Mesothelial cell of epicardium (in vitro differentiated cells): Measurements from ENCODE around the gene FOXD2. TPM values are rescaled to one million over a fixed set of nuclear protein-coding genes. Genes with fewer than 3 reads are reported as not detected.

Source experiments
- DNase-seq, 2 experiments: peaks; one replicate each; pipeline ENCODE4 v3.0.0; 2021; ENCODE audit warnings: low spot score in 2 of 2; ENCODE audit not compliant: unreplicated experiment in 2 of 2
- H3K27ac Mint-ChIP-seq: 2 replicates; pipeline ENCODE4 v1.8.0; 2021; ENCODE audit warnings: mixed read lengths
- H3K27me3 Mint-ChIP-seq: 2 replicates; pipeline ENCODE4 v1.8.0; 2021; ENCODE audit warnings: low read depth, mixed read lengths
- H3K36me3 Mint-ChIP-seq: 2 replicates; pipeline ENCODE4 v1.8.0; 2021; ENCODE audit warnings: mixed read lengths
- H3K4me1 Mint-ChIP-seq: 2 replicates; pipeline ENCODE4 v1.8.0; 2021; ENCODE audit warnings: mixed read lengths
- H3K4me3 Mint-ChIP-seq: 2 replicates; pipeline ENCODE4 v1.8.0; 2021; ENCODE audit warnings: mild to moderate bottlenecking, moderate library complexity, mixed read lengths
- H3K9me3 Mint-ChIP-seq: 2 replicates; pipeline ENCODE4 v1.8.0; 2021; ENCODE audit warnings: mixed read lengths
- total RNA-seq: library from RNA; stranded (reverse); gene quantifications from 3 replicates; pipeline ENCODE4 v1.2.1, GENCODE V29; 2021
- TF ChIP-seq, protein P1 (sequence below): fragments of 200-600 bp; sonication (generic); IDR thresholded peaks from one replicate; pipeline ENCODE4 v1.5.0; 2021; ENCODE audit warnings: antibody characterized with exemption; ENCODE audit not compliant: unreplicated experiment

FOXD2 gene
- total RNA-seq, 1 donor from 2014 or later: 0.98 TPM

DNA sequence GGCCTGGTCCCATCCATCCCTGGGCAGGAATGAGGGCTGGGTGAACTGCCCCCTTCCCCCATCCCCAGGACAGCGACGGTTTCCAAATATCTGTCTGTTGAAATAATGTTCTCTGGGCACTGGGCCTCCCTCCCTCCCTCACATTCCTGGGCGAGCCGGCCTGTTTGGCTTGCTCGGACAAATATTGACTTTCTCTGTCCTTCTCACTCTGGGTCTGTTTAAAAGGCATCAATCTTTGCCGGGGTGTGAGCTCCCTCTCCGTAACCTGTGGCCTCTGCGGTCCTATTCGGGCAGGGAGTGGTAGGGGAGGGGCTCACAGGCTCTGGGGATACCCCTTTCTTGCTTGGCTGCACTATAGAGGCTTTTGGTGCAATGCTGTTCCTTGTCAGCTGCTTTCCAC is 40.2 kb downstream of the FOXD2 start:
- DNase-seq: peak in 1 of 2 experiments; percentile 48
- Mint-ChIP-seq H3K9me3 (peaks cover 3% of the 10 kb centered on the region), H3K4me3 (no peak overlapping the region), H3K27me3 (peaks cover 63% of the 10 kb centered on the region), H3K27ac (peak overlapping the region; percentile 54), H3K4me1 (peaks cover 27% of the 10 kb centered on the region), H3K36me3 (no peaks in the 10 kb centered on the region)
- TF ChIP-seq, protein P1, sequence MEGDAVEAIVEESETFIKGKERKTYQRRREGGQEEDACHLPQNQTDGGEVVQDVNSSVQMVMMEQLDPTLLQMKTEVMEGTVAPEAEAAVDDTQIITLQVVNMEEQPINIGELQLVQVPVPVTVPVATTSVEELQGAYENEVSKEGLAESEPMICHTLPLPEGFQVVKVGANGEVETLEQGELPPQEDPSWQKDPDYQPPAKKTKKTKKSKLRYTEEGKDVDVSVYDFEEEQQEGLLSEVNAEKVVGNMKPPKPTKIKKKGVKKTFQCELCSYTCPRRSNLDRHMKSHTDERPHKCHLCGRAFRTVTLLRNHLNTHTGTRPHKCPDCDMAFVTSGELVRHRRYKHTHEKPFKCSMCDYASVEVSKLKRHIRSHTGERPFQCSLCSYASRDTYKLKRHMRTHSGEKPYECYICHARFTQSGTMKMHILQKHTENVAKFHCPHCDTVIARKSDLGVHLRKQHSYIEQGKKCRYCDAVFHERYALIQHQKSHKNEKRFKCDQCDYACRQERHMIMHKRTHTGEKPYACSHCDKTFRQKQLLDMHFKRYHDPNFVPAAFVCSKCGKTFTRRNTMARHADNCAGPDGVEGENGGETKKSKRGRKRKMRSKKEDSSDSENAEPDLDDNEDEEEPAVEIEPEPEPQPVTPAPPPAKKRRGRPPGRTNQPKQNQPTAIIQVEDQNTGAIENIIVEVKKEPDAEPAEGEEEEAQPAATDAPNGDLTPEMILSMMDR: no peak

- no peaks in the 10 kb centered on the region for H3K36me3 Mint-ChIP-seq
- H3K4me3 Mint-ChIP-seq: no peak overlapping the region
- TF ChIP-seq, protein P1: no peak
- H3K27ac Mint-ChIP-seq: no peak overlapping the region
- H3K4me1 Mint-ChIP-seq: peaks cover 24% of the 10 kb centered on the region
- no peak for DNase-seq
- peaks cover 62% of the 10 kb centered on the region for H3K27me3 Mint-ChIP-seq
- H3K9me3 Mint-ChIP-seq: peaks cover 3% of the 10 kb centered on the region
Observed at GRCh38 chr1:47479664-47480063, 41.8 kb downstream of the FOXD2 start.

- peaks cover 58% of the 10 kb centered on the region for H3K27me3 Mint-ChIP-seq
- peaks cover 24% of the 10 kb centered on the region for H3K4me1 Mint-ChIP-seq
- no peak overlapping the region for H3K27ac Mint-ChIP-seq
- peaks cover 3% of the 10 kb centered on the region for H3K9me3 Mint-ChIP-seq
- TF ChIP-seq, protein P1: no peak
- no peak overlapping the region for H3K4me3 Mint-ChIP-seq
- H3K36me3 Mint-ChIP-seq: no peaks in the 10 kb centered on the region
- DNase-seq: no peak
Observed at GRCh38 chr1:47481936-47482335, 44.1 kb downstream of the FOXD2 start.

GRCh38 chr1:47482786-47483185 is 44.9 kb downstream of the FOXD2 start:
- no peak overlapping the region for H3K4me3 Mint-ChIP-seq
- H3K27ac Mint-ChIP-seq: no peak overlapping the region
- TF ChIP-seq, protein P1: no peak
- H3K9me3 Mint-ChIP-seq: no peaks in the 10 kb centered on the region
- no peak for DNase-seq
- peaks cover 21% of the 10 kb centered on the region for H3K4me1 Mint-ChIP-seq
- no peaks in the 10 kb centered on the region for H3K36me3 Mint-ChIP-seq
- peaks cover 57% of the 10 kb centered on the region for H3K27me3 Mint-ChIP-seq

- DNase-seq: no peak
Observed at GRCh38 chr1:47483651-47484050, 45.8 kb downstream of the FOXD2 start.

More at GRCh38 chr1:47483651-47484050, 45.8 kb downstream of the FOXD2 start:
- TF ChIP-seq, protein P1: no peak
- H3K4me3 Mint-ChIP-seq: no peak overlapping the region
- H3K27ac Mint-ChIP-seq: no peak overlapping the region
- peaks cover 57% of the 10 kb centered on the region for H3K27me3 Mint-ChIP-seq
- H3K9me3 Mint-ChIP-seq: no peaks in the 10 kb centered on the region
- H3K4me1 Mint-ChIP-seq: peaks cover 12% of the 10 kb centered on the region
- H3K36me3 Mint-ChIP-seq: no peaks in the 10 kb centered on the region
